Stimulated activated CD8-positive, alpha-beta memory T cell treated with anti-CD3 and anti-CD28 coated beads, Interleukin-15, amount 100 ng/mL, for 1 hour (primary cell): ENCODE data around the gene HACL1.
"Not testable (repeated sequence)": the region's sequence is repeated elsewhere in the genome, so short reads cannot be mapped to it uniquely, and the experiment has no call there.

Experiments
- DNase-seq: peaks from one replicate; pipeline ENCODE4 v3.0.0-alpha.2; 2020; ENCODE audit warnings: low read depth

The HACL1 gene

DNA sequence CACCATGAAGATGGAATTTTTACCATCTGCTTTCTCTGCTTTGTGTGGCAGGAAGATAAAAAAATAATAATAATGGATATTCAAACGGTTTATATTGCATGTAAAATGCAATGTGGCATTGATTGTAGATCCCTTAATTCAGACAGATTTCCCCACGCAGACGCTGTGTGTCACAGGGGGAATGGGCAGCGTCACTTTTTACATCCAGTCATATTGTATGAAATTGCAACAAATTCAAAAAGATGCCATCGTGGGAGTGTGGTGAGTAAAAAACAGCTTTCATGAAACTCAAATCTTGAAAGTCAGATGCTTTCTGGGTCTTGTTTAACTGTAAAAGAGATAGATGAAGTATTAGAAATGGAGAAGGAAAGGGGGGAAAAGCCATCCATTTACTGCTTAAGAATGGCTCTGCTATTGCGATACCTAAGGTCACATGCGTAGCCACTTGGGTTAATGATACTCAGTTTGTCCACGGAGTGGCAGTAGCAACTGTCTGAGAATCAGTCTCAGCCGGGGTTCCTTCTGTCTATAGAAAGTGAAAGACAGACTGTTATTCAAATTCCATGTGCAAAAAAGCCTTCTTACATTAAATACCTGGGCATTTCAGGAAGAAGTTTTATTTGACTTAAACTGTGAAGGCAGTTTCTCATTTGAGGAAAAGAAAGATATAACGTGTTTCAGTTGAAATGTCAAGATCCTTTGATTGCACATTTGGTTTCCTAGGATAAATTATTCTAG lies 28.7 kb upstream of the HACL1 start:
- peak; percentile 47 for DNase-seq

DNA sequence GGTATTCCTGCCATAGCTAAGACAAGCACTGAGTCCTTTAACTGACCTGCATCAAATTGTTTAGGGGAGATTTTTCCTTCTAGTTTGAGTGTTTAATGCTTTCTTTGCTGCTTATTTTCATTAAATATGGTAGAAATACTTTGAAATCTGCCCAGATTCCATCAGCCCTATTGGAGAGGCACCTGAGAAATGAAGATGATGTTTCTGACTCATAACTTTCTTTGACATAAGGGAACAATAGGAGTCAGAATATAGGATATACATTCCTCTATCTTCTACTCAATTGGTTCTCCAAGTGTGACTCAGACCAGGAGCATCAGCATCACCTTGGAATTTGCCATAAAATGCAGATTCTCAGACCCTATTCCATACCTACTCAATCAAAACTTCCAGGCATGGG lies 27.6 kb upstream of the HACL1 start:
- no peak for DNase-seq

DNA sequence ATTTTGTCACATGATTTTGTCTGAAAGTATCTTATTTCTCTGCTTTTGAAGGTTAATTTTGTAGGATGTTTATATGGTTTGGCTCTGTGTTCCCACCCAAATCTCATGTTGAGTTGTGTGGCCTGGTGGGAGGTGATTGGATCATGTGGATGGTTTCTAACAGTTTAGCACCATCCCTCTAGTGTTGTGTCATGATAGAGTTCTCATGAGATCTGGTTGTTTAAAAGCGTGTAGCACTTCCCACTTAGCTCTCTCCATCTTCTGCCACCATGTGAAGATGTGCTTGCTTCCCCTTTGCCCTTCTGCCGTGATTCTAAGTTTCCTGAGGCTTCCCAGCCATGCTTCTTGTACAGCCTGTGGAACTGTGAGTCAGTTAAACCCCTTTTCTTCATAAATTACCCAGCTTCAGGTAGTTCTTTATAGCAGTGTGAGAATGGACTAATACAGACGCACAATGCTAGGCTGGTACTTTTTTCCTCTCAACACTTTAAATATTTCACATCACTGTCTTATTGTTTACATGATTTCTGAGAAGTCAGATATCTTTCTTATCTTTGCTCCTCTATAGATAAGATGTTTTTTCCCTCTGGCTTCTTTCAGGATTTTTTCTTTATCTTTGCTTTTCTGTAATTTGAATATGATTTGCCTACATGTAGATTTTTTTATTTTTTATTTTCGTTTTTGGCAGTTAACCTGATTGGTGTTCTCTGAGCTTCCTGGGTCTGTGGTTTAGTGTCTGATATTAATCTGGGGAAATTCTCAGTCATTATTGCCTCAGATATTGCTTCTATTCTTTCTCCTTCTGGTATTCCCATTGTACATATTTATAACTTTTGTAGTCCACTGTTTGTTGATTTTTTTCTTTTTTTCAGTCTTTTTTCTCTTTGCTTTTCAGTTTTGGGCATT lies 22.4 kb upstream of the HACL1 start:
- DNase-seq: no peak

DNA sequence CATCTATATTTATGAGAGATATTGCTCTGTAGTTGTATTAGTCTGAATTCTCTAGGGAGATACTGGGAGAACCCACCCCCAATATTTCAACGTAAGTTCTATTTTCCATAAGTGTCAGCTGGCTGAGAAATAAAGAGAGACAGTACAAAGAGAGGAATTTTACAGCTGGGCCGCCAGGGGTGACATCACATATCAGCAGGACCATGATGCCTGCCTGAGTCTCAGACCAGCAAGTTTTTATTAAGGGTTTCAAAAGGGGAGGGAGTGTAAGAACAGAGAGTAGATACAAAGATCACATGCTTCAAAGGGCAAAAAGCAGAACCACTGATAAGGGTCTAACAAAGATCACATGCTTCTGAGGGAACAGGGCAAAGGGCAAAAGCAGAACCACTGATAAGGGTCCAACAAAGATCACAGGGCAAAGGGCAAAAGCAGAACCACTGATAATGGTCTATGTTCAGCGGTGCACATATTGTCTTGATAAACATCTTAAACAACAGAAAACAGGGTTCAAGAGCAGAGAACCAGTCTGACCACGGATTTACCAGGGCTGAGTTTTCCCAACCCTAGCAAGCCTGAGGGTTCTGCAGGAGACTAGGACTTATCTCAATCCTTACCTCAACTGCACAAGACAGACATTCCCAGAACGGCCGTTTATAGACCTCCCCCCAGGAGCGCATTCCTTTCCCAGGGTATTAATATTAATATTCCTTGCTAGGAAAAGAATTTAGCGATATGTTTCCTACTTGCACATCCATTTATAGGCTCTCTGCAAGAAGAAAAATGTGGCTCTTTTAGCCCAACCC lies 18.5 kb upstream of the HACL1 start:
- not testable (repeated sequence) for DNase-seq

DNA sequence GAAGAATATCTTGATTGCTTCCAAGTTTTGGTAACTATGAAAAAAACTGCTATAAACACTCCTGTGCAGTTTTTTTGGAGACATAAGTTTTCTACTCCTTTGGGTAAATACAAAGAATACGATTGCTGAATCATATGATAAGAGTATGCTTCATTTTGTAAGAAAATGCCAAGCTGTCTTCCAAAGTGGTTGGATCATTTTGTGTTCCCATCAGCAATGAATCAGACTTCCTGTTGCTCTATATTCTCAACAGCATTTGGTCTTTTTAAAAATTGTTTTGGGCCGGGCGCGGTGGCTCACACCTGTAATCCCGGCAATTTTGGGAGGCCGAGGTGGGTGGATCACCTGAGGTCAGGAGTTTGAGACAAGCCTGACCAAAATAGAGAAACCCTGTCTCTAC lies 14.7 kb upstream of the HACL1 start:
- DNase-seq: no peak

DNA sequence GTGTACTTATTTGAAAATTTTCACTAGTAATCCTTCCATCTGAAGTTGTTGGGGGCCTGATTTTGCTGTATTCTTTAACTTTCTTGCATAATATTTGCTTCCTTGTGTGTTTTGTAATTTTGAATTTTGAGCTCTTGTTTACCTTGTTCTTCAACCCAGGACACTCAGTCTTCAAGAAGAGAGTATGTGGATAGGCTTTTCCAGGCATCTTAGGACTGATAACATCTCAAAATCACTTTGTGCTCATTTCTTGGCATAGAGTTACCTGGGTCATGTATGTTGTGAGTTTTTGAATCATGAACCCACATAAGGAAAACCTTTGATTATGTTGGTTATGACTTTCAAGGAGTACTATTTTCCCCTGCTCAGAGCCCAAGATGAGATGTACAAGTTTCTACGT lies 13.6 kb upstream of the HACL1 start:
- no peak for DNase-seq

DNA sequence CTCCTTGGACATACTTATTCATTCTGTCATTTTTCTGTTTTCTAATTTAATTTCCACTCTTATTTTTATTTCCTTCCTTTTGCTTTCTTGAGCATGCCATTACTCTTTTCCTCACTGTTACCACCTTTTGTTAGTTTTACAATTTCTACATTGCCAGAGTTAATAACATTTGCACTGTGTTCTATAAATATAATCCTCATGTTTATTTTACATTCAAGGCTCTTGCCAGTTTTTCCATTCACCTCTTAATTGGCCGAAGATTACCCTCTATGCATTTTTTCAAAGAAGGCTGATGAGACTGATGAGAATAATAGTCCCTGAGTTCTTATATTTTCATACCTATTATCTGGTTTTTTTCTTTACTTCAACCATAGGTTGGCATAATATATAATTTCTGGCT lies 10.6 kb upstream of the HACL1 start:
- DNase-seq: no peak

DNA sequence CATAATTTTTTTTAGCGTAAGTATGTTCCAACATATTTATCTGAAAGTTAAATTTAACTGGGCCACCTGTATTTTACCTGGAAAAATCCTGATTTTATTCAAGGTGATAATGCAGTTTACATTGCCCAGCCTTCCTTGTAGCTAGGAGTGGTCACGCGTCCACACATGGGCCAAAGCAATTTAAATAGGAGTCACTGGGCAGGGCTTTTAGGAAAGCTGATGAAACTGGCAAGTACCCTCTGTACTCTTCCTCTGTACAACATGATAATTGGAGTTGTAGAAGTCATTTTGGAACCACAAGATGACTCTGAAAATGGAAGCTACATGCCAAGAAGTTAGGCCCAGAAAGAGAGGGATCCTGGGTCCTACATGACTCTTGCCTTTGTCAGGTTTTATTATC lies 9.6 kb upstream of the HACL1 start:
- DNase-seq: no peak

DNA sequence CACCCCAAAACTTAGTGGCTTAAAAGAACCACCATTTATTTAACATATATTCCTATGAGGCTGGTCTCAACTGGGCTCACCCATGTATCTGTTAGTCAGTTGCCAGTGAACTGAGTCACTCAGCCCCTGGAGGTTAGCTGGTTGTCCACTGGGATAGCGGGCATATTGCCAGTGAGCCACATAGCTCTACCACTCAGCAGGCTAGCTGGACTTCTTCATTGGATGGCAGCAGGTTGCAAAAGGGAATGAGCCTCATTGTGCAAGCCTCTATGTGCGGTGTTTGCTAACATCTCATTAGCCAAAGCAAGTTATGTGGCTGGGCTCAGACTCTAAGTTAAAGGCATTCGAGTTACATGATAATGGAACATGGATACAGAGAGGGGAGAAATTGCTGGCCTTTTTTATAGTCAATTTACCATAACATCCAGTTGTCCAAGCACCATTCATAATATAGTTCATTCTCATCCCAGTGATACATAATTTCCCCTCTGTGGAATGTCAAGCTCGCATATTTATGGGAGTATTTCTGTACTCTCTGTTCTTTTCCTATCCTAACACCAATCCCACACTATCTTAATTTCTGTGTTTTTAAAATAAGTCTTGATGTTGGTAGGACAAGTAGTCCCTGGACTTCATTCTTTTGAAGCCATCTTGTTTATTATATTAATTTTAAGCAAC lies 8.9 kb upstream of the HACL1 start:
- no peak for DNase-seq

DNA sequence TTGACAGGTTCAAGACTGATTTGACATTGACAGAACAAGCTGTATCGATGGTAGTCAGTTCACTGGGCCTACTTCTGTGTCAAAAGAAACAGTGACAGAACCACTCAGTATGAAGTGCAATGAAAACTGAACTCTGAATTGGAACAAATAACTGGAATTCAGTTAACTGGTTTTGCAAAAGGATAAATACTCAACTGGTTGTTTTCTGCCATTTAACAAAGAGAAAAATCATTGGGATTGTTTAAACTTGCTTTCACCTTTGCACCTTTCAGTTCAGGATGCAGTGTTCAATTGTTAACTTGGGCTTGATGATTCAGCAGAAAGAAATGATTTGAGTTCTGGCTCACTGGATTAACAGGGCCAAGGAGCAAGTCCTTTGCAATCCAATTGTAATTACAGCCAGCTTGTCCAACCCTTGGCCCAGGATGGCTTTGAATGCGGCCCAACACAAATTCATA lies 5.1 kb upstream of the HACL1 start:
- DNase-seq: no peak

DNA sequence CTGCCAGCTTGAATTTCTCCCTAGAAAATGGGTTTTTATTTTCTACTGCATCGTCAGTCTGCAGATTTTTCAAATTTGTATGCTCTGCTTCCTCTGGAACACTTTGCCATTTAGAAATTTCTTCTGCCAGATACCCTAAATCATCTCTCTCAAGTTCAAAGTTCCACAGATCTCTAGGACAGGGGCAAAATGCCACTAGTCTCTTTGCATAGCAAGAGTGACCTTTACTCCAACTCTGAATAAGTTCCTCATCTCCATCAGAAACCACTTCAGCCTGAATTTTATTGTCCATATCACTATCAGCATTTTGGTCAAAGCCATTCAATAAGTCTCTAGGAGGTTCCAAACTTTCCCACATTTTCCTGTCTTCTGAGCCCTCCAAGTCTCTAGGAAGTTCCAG lies 3.2 kb upstream of the HACL1 start:
- DNase-seq: not testable (repeated sequence)

DNA sequence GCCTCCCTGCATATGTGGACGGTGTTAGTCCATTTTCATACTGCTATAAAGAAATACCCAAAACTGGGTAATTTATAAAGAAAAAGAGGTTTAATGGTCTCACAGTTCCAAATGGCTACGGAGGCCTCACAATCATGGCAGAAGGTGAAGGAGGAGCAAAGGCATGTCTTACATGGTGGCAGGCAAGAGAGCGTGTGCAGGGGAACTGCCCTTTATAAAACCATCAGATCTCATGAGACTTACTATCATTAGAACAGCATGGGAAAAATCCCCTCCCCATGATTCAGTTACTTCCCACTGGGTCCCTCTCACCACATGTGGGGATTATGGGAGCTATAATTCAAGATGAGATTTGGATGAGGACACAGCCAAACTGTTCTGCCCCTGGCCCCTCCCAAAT lies 1.4 kb upstream of the HACL1 start:
- not testable (repeated sequence) for DNase-seq

DNA sequence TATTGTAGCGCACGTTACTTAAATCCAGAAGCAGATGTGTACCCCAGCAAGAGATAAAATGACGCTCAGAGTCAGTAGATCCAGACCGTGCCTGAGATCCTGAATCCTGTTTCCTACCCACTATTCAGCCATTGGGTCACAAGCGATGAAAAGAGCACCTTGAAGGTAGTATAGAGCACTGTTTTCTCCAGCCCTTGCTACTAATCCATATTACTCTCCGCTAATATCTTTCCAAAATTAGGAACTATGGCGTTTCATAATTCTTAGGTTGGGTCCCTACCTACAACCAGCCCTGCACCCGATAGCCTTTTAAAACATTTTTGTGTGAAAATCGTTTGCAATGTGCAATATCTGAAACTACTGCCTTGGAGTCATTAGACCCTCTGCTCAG lies 772 bp upstream of the HACL1 start:
- DNase-seq: no peak

DNA sequence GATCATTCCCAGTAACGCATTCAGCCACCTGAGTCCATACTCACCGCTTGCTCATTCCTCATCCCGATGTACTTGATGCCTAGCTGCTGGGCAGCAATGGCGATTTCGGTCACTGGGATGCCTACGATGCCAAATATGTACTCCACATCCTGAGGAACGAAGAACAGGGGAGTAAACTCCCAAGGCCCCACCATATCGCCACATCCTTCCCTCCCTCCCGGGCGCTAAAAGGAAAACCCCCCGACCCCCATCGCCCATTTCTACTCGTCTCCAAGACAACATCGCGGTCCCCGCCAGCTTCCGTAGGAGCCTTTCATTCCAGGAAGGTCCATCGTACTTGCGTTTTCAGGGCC lies 347 bp downstream of the HACL1 start:
- no peak for DNase-seq

DNA sequence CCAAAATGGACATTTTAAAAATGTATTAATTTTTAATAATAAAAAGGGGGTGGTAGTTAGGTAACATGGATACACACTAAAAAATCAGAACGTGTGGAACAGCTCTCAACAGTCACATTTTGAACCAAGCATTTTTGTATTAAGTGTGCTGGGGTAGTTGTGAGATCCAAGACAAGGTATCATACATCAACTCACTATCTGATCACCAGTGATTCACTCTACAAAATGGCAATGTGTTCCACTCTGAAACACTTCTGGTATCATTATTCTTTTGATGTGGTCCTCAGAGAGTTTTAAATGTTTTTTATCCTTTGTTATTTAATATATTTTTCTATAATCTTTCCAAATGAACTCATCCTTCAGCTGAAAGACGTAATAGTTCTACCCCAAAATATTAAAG lies 5.4 kb downstream of the HACL1 start:
- DNase-seq: no peak

DNA sequence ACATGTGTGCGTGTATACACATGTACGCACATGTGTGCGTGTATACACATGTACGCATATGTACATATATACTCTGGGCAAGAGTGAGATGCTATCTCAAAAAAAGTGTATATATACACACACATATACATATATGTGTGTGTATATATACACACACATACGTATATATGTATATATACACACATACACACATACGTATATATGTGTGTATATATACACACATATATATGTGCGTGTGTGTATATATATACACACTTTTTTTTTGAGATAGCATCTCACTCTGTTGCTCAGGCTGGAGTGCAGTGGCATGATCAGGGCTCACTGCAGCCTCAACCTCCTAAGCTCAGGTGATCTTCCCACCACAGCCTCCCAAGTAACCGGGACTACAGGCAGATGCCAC lies 8.4 kb downstream of the HACL1 start:
- DNase-seq: no peak

DNA sequence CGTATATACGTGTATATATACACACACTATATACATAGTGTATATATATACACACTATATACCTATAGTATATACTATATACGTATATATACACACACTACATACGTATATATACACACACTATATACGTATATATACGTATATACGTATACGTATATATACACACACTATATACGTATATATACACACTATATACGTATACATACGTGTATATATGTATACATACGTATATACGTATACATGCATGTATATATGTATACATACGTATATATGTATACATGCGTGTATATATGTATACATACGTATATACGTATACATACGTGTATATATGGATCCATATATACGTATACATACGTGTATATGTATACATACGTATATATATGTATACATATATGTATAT lies 9.4 kb downstream of the HACL1 start:
- DNase-seq: no peak

DNA sequence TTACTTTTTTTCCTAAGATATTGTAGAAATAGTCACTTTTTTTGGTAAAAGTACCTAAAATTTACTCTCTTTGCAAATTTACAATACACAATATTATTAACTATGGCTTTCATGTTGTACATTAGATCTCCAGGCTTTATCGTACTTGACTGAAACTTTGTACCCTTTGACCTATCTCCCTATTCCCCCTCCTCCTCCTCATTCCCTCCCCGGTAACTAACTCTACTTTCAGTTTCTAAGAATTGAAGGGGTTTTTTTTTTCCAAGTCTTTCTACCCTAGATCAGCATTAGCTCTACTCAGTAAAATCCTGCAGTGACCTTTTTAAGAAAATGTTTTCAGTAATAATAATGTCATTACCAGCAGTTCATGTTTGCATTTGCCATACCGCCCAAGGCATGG lies 10.1 kb downstream of the HACL1 start:
- no peak for DNase-seq

DNA sequence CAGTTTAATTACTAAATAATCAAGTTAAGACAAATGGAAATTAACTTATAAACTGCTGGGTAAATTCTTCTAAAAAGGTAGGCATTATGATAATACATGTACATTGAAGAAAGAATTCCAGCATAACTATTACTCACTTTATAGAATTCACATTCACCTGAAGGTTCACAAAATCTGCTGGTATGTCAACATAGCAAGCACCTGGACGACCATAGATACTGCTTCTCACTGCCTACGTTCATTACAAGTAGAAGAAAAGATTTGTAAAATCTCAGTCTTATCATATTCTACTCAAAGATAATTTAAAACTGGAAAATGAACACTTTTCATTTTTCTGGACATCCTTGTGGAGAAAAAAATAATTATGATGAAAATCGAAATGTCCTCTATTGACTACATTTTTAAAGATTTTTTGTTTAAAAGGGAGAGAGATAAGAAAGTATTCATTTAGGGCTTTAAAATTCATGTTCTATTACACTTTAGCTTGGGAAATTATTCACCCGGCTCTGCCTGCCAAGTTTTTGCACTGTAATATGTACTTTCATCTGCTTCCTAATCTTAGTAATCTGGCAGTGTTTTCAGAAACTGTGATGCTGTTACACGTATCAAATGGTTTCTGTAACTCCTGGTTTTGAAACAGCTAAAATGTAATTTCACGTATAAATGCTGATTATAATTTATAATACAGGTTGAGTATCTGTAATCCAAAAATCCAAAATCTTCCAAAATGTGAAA lies 16.1 kb downstream of the HACL1 start:
- no peak for DNase-seq

DNA sequence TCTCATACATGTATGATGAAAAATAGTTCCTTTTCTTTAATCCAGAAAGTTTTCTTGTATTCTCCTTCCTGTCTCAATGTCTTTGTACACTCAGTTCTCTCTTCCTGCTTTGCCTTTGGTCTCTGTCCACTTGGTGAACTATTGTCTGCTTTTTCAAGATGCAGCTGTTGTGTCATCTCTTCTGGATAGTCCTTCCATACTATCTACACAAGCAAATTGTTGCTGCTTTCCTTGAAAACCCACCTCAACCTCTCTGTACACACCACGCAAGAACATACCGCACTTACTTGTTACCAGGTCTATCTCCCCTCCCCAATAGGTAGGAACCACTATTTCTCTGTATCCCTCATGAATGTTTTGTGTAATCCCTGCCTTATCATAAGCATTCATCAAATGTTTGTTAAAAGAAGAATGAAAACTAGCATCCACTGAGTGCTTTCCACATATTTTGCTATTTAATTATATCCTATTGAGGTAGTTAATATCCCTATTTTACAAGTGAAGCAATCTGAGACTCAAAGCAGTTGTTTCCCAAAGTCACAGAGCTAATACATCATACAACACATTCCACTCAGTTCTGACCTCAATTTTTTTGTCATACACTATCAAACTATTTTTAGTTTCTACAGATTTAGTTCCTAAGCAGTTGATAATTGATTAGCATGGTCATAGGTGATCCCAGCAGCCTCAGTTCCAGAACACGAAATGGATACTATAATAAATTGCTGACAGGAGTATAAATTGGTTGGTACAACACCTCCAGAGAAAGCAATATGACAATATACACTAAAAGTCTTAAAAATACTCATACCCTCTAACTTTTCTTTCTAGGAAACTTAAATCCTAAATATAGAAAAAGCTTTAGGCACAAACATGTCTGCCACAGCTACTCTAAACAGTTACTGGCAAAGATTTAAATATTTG lies 19.6 kb downstream of the HACL1 start:
- no peak for DNase-seq
